Stimulated activated memory B cell treated with anti-CD40 and anti-IgM and Interleukin-4, amounts not matched to agents 10 μg/mL and 1 μg/mL and 100 μg/mL, for 72 hours (primary cell): Measurements from ENCODE around the gene VPS39.

Experiments
- ATAC-seq: fragments of 150-1000 bp; cut with Tn5 transposase; 2 replicates; pipeline ENCODE4 v1.10.0; 2021
- H3K27ac Mint-ChIP-seq: one replicate; pipeline ENCODE4 v1.8.0; 2022; ENCODE audit warnings: mild to moderate bottlenecking, mixed read lengths
- H3K27me3 Mint-ChIP-seq: one replicate; pipeline ENCODE4 v1.8.0; 2022; ENCODE audit warnings: mixed read lengths
- H3K36me3 Mint-ChIP-seq: one replicate; pipeline ENCODE4 v1.8.0; 2022; ENCODE audit warnings: mixed read lengths
- H3K4me1 Mint-ChIP-seq: one replicate; pipeline ENCODE4 v1.8.0; 2022; ENCODE audit warnings: mixed read lengths
- H3K4me3 Mint-ChIP-seq: one replicate; pipeline ENCODE4 v1.8.0; 2022; ENCODE audit warnings: mild to moderate bottlenecking, moderate library complexity, mixed read lengths
- H3K9me3 Mint-ChIP-seq: one replicate; pipeline ENCODE4 v1.8.0; 2022; ENCODE audit warnings: mixed read lengths

VPS39 gene

DNA sequence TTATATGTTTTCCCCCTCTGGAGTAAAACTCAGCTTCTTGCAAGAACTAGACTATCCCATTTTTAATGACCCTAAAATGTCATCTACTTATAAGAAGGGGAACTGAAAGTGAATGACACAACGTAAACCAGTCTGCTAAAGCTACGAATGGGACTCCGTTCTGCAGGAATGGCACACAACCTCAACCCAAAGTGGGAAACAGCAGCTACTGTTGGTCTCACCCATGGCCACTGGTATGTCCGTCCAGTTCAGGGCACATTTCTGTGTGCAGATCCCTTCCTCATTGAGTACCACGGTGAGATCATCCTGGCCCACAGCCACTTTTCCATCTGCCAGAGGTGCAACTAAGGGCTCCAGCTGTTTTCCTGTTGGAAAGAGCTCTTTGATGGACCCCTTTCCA lies 23.8 kb downstream of the VPS39 start:
- Mint-ChIP-seq H3K27ac (peak overlapping the region; percentile 29), H3K27me3 (no peaks in the 10 kb centered on the region), H3K36me3 (peaks cover 71% of the 10 kb centered on the region), H3K9me3 (no peaks in the 10 kb centered on the region), H3K4me1 (peaks cover 11% of the 10 kb centered on the region), H3K4me3 (no peak overlapping the region)
- ATAC-seq: peak; percentile 48

GRCh38 chr15:42182961-42183360 lies 25.1 kb downstream of the VPS39 start:
- no peak for ATAC-seq
- H3K36me3 Mint-ChIP-seq: peaks cover 66% of the 10 kb centered on the region
- H3K4me3 Mint-ChIP-seq: no peak overlapping the region
- H3K27ac Mint-ChIP-seq: no peak overlapping the region
- no peaks in the 10 kb centered on the region for H3K9me3 Mint-ChIP-seq
- no peaks in the 10 kb centered on the region for H3K27me3 Mint-ChIP-seq
- H3K4me1 Mint-ChIP-seq: peaks cover 11% of the 10 kb centered on the region

- H3K4me1 Mint-ChIP-seq: peaks cover 11% of the 10 kb centered on the region
- peaks cover 66% of the 10 kb centered on the region for H3K36me3 Mint-ChIP-seq
- H3K27ac Mint-ChIP-seq: no peak overlapping the region
- H3K4me3 Mint-ChIP-seq: no peak overlapping the region
- no peaks in the 10 kb centered on the region for H3K9me3 Mint-ChIP-seq
- H3K27me3 Mint-ChIP-seq: no peaks in the 10 kb centered on the region
- no peak for ATAC-seq
Measured at GRCh38 chr15:42182328-42182886, 25.7 kb downstream of the VPS39 start.

DNA sequence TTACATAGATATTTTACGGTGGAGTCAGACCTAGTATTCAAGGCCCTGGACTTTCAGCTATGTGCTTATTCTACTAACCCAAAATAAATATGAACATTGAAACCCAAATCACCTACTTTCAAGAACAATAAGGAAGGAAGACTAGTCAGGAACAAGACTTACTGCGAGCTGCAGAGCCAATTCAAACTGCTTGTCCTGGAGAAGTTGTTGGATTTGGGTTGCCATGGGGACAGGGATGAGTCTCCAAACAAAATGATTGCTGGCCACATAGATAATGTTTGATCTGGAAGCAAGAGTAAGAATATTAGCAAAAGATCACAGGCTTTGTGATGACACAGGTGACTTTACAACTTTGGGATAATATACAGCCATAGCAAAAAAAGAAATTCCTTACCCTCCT lies 30.0 kb downstream of the VPS39 start:
- no peak overlapping the region for H3K27ac Mint-ChIP-seq
- H3K4me3 Mint-ChIP-seq: no peak overlapping the region
- ATAC-seq: no peak
- no peaks in the 10 kb centered on the region for H3K9me3 Mint-ChIP-seq
- no peaks in the 10 kb centered on the region for H3K4me1 Mint-ChIP-seq
- no peaks in the 10 kb centered on the region for H3K27me3 Mint-ChIP-seq
- H3K36me3 Mint-ChIP-seq: peaks cover 66% of the 10 kb centered on the region

GRCh38 chr15:42175671-42176070 lies 32.4 kb downstream of the VPS39 start:
- Mint-ChIP-seq H3K27ac (no peak overlapping the region), H3K27me3 (no peaks in the 10 kb centered on the region), H3K36me3 (peaks cover 69% of the 10 kb centered on the region), H3K4me1 (peaks cover 15% of the 10 kb centered on the region), H3K4me3 (no peak overlapping the region), H3K9me3 (no peaks in the 10 kb centered on the region)
- ATAC-seq: no peak

GRCh38 chr15:42172475-42172874 lies 35.6 kb downstream of the VPS39 start:
- Mint-ChIP-seq H3K9me3 (no peaks in the 10 kb centered on the region), H3K4me1 (peaks cover 15% of the 10 kb centered on the region), H3K27ac (no peak overlapping the region), H3K36me3 (peaks cover 75% of the 10 kb centered on the region), H3K27me3 (no peaks in the 10 kb centered on the region), H3K4me3 (no peak overlapping the region)
- no peak for ATAC-seq

GRCh38 chr15:42171795-42172194 lies 36.3 kb downstream of the VPS39 start:
- peaks cover 15% of the 10 kb centered on the region for H3K4me1 Mint-ChIP-seq

GRCh38 chr15:42171122-42171521 lies 37.0 kb downstream of the VPS39 start:
- H3K4me3 Mint-ChIP-seq: no peak overlapping the region
- peaks cover 85% of the 10 kb centered on the region for H3K36me3 Mint-ChIP-seq

More at GRCh38 chr15:42171795-42172194, 36.3 kb downstream of the VPS39 start:
- no peak for ATAC-seq
- Mint-ChIP-seq H3K9me3 (no peaks in the 10 kb centered on the region), H3K27me3 (no peaks in the 10 kb centered on the region), H3K4me3 (no peak overlapping the region), H3K36me3 (peaks cover 78% of the 10 kb centered on the region), H3K27ac (peak overlapping the region; percentile 16)

DNA sequence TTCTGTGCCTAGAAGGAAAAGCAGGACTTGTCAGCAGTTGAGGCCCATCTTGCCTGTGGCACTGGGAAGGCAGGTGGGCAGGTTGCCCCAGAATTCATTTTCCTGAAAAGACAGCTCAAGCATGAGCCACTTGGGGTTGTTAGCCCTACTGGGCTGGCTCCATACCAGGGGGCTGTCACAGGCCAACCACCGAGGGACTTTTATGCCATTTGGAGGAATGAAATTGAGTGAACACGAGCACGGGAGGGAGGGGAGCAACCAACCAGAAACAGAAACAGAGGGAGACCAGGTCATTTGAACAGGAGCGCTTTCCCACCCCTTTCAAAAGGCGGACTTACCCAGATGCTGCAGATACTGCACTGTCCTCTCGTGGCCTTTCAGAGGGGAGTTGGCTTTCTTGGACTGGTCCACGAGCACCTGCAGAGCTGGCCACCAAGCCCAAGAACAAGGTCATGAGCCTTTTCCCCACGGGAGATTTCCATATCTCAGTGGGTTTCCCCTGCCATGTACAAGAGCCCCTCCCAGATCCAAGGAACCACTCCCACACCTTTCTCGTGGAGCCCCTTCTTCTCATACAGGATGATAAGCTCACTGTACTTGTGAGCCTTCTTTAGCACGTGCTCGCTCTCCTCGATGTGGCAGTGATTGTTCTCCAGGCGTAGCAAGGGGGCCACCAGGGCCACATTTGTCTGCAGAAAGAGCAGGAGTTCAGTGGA lies 41.7 kb downstream of the VPS39 start:
- Mint-ChIP-seq H3K36me3 (peaks cover 86% of the 10 kb centered on the region), H3K4me3 (no peak overlapping the region), H3K27ac (no peak overlapping the region), H3K4me1 (peaks cover 4% of the 10 kb centered on the region), H3K9me3 (no peaks in the 10 kb centered on the region), H3K27me3 (no peaks in the 10 kb centered on the region)
- ATAC-seq: no peak

More at GRCh38 chr15:42171122-42171521, 37.0 kb downstream of the VPS39 start:
- Mint-ChIP-seq H3K4me1 (peaks cover 15% of the 10 kb centered on the region), H3K27me3 (no peaks in the 10 kb centered on the region), H3K27ac (peak overlapping the region; percentile 16), H3K9me3 (no peaks in the 10 kb centered on the region)
- ATAC-seq: peak; percentile 41

DNA sequence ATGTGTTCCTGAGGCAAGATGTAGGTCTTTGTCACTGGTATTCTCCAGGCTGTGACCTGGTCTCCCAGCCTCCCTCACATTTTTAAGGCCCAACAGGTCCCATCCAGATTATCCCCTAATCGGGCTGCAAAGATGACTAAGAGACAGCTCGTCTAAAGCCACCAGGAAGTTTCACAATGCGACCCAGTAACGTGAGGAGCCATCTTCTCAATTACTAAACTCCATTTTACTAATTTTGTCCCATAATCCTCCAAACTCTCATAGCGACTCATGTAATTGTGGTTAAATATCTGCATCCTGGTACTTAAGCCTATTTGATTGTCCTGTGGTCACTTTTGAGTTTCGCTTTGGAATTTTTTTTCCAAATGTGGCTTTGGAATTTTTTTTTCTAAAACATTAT lies 43.0 kb downstream of the VPS39 start:
- no peaks in the 10 kb centered on the region for H3K4me1 Mint-ChIP-seq
- no peak overlapping the region for H3K27ac Mint-ChIP-seq
- no peaks in the 10 kb centered on the region for H3K27me3 Mint-ChIP-seq
- no peaks in the 10 kb centered on the region for H3K9me3 Mint-ChIP-seq
- H3K36me3 Mint-ChIP-seq: peaks cover 83% of the 10 kb centered on the region
- no peak for ATAC-seq
- no peak overlapping the region for H3K4me3 Mint-ChIP-seq

DNA sequence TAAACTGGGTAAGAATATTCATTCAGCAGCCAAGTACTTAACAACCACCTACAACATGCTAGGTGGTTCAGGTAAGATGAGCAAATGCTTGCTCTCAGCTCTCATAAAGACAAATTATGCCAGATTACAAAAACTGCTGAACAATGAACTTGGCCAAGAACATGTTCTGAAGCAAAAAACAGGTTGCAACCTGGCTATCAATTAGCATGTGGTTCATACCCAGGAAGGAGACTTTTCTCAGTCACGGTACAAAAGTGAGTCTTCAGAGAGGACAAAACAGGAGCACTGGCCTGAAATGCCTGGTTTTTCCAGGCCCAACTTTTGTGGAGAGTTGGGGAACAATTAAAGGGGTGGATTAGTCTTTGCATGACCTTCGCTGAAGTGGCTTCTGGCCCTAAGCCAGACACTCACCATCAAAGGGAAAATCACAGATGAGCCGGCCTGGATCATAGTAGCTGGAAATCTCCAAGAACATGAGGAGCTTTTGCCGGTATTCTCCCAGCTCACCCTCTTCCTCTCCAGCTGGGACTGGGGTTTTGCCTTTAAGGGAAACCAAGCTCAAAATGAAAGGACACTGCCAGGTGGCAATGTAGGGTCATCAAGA lies 44.1 kb downstream of the VPS39 start:
- no peak overlapping the region for H3K4me3 Mint-ChIP-seq
- no peak overlapping the region for H3K27ac Mint-ChIP-seq
- no peaks in the 10 kb centered on the region for H3K9me3 Mint-ChIP-seq
- no peak for ATAC-seq
- H3K27me3 Mint-ChIP-seq: no peaks in the 10 kb centered on the region
- peaks cover 86% of the 10 kb centered on the region for H3K36me3 Mint-ChIP-seq
- no peaks in the 10 kb centered on the region for H3K4me1 Mint-ChIP-seq

DNA sequence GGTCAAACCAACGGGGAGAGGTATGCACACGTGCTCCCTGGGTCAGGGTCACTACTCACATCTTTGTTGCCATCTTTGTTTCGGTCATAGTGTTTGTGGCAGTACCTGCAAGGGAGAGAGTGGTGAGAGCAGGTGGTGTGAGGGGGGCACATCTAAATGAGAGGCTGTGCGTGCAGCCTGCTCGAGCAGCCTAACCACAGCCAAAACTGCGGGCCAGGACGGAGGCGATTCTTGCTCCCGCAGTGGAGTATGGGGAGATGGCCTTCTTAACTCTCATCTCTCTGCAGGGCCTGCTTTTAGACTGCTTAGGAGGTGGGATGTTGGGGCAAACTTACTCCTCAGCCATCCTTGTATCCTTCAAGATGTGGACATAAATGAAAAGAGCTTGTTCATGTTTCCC lies 44.8 kb downstream of the VPS39 start:
- ATAC-seq: no peak
- Mint-ChIP-seq H3K36me3 (peaks cover 89% of the 10 kb centered on the region), H3K27me3 (no peaks in the 10 kb centered on the region), H3K4me1 (no peaks in the 10 kb centered on the region), H3K27ac (no peak overlapping the region), H3K4me3 (no peak overlapping the region), H3K9me3 (no peaks in the 10 kb centered on the region)

DNA sequence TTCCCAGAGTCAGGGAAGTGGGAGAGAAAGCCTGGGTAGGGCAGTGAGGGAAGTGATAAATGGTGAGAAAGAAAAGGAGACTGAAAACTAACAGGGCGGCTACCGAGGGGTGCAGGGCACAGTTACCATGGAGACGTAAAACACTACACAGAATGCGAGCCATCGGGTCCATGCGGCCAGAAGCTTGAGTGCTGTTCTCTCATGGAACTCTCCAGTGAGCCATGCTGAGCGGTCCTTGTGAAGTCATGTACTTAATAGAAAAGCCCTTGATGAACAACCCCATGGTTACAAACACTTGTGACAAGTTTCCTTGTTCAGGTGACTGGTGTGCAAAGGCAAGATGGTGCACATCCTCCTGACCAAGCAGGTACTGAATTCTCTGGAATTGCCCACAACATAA lies 48.0 kb downstream of the VPS39 start:
- no peaks in the 10 kb centered on the region for H3K4me1 Mint-ChIP-seq
- H3K36me3 Mint-ChIP-seq: peaks cover 57% of the 10 kb centered on the region
- H3K9me3 Mint-ChIP-seq: no peaks in the 10 kb centered on the region
- no peaks in the 10 kb centered on the region for H3K27me3 Mint-ChIP-seq
- no peak overlapping the region for H3K4me3 Mint-ChIP-seq
- no peak overlapping the region for H3K27ac Mint-ChIP-seq
- ATAC-seq: no peak

DNA sequence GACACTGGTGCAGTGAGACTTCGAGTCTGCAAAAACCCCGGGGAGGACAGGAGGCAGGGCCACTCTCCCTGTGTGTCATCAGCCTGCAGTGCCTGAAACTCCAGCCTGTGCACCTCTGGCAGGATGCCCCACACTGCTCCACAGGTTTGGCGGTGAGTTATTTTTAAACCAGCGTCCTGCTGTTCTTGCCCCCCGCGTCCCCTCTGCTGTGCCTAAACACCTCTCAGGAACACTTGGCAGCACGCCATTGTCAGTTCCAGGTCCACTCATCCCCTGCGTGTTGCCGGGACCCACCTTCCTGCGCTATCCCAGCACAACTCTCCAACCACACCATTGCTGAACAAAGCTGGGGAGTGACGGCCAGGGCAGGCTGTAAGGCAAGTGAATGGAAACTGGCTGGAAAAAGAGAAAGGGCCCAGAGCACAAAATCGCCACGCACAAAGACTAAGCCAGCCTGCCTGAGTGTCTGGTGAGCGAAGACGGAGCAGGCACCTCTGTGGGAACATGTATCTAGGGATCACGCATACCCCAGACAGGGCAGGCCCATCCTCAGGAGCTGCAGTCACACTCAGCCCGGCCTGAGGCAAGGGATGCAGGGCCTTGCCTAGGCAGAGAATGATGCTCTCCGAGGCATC lies 48.6 kb downstream of the VPS39 start:
- Mint-ChIP-seq H3K27me3 (no peaks in the 10 kb centered on the region), H3K9me3 (no peaks in the 10 kb centered on the region), H3K4me3 (no peak overlapping the region), H3K36me3 (peaks cover 51% of the 10 kb centered on the region), H3K4me1 (no peaks in the 10 kb centered on the region), H3K27ac (no peak overlapping the region)
- ATAC-seq: peak; percentile 15

DNA sequence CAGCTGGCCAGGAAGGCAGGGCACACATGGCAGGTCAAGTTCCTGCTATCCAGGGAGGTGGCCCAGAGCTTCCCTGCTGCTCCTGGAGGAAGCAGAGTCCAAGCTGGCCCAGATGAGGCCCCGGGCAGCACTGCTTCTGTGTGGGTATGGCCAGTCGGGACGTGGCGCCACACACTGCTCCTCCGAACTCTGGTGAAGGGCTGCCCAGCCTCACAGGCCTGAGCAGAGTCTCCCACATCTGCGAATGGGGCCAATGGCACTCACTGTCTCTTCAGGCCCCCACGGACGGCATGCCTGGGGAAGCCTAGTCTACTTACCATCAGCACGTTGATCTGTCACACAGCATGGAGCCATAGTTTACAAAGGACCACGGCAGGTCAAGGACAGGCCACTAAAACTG lies 49.2 kb downstream of the VPS39 start:
- peaks cover 45% of the 10 kb centered on the region for H3K36me3 Mint-ChIP-seq
- no peak for ATAC-seq

More for the DNA sequence above, 49.2 kb downstream of the VPS39 start:
- Mint-ChIP-seq H3K9me3 (no peaks in the 10 kb centered on the region), H3K4me1 (no peaks in the 10 kb centered on the region), H3K27me3 (no peaks in the 10 kb centered on the region), H3K4me3 (no peak overlapping the region), H3K27ac (no peak overlapping the region)
